Lower lobe of right lung (tissue), 2 donors: ENCODE results near the gene PLD5. TPM values are rescaled to one million over a fixed set of nuclear protein-coding genes. Genes with fewer than 3 reads are reported as not detected.

ENCODE experiments used
- ATAC-seq, 2 donors: fragments of 200-7000 bp; cut with Tn5 transposase; one replicate each; pipeline ENCODE4 v1.9.1; 2020 to 2022; ENCODE audit warnings: mild to moderate bottlenecking in 2 of 2, moderate library complexity in 2 of 2
- DNase-seq: peaks from one replicate; pipeline ENCODE4 v3.0.0-alpha.2; 2020
- H3K27ac ChIP-seq: fragments of 200-600 bp; one replicate; pipeline ENCODE4 v1.8.0; 2022
- H3K27me3 ChIP-seq: fragments of 200-600 bp; one replicate; pipeline ENCODE4 v1.8.0; 2022; ENCODE audit warnings: low read depth
- H3K36me3 ChIP-seq: fragments of 200-600 bp; one replicate; pipeline ENCODE4 v1.8.0; 2022; ENCODE audit warnings: mild to moderate bottlenecking
- H3K4me1 ChIP-seq: fragments of 200-600 bp; one replicate; pipeline ENCODE4 v1.8.0; 2022
- H3K4me3 ChIP-seq: fragments of 200-600 bp; one replicate; pipeline ENCODE4 v1.8.0; 2022; ENCODE audit warnings: mild to moderate bottlenecking
- H3K9me3 ChIP-seq: fragments of 200-600 bp; one replicate; pipeline ENCODE4 v1.8.0; 2022
- intact Hi-C: fragments of 100-400 bp; cut with DNase I; formaldehyde crosslinking; loops from one replicate; pipeline ENCODE4 v1.11.0; 2022
- total RNA-seq: library from RNA; stranded (reverse); fragmentation: NEBNext Ultra II Directional; extraction: Animal tissue kit (Norgen Biotek cat#: 25700); gene quantifications from one replicate; pipeline ENCODE4 v1.2.1, GENCODE V29; 2021
- TF ChIP-seq, protein P1 (sequence below): fragments of 200-600 bp; IDR thresholded peaks from one replicate; pipeline ENCODE4 v1.8.0; 2022; ENCODE audit warnings: antibody characterized with exemption, mild to moderate bottlenecking
- donor health status: DM: no; HTN: yes; CAD: no; lungs with severe emphysema.

PLD5 gene
- total RNA-seq, 1 donor from 2014 or later = 0.21 TPM

DNA sequence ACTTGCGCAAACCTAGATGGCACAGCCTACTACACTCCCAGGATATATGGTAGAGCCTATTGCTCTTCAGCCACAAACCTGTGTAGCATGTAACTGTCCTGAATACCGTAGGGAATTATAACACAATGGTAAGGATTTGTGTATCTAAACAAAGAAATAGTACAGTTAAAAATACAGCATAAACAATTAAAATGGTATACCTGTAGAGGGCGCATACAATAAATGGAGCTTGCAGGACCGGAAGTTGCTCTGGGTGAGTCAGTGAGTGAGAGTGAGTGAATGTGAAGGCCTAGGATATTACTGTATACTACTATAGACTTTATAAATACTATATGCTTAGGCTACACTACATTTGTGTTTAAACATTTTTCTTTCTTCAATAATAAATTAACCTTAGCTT is 99.3 kb downstream of the PLD5 start:
- DNase-seq = no peak
- no peaks in the 10 kb centered on the region for H3K36me3 ChIP-seq
- TF ChIP-seq, protein P1, sequence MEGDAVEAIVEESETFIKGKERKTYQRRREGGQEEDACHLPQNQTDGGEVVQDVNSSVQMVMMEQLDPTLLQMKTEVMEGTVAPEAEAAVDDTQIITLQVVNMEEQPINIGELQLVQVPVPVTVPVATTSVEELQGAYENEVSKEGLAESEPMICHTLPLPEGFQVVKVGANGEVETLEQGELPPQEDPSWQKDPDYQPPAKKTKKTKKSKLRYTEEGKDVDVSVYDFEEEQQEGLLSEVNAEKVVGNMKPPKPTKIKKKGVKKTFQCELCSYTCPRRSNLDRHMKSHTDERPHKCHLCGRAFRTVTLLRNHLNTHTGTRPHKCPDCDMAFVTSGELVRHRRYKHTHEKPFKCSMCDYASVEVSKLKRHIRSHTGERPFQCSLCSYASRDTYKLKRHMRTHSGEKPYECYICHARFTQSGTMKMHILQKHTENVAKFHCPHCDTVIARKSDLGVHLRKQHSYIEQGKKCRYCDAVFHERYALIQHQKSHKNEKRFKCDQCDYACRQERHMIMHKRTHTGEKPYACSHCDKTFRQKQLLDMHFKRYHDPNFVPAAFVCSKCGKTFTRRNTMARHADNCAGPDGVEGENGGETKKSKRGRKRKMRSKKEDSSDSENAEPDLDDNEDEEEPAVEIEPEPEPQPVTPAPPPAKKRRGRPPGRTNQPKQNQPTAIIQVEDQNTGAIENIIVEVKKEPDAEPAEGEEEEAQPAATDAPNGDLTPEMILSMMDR = no peak
- H3K4me3 ChIP-seq = no peak overlapping the region
- H3K27ac ChIP-seq = no peak overlapping the region
- no peak for ATAC-seq
- no peaks in the 10 kb centered on the region for H3K27me3 ChIP-seq
- H3K9me3 ChIP-seq = no peaks in the 10 kb centered on the region
- H3K4me1 ChIP-seq = no peaks in the 10 kb centered on the region
- intact Hi-C loops = no loop called here

GRCh38 chr1:242416657-242417056 is 107.8 kb downstream of the PLD5 start:
- TF ChIP-seq, protein P1 = no peak
- DNase-seq (no peak), ATAC-seq (no peak)
- no peak overlapping the region for H3K4me3 ChIP-seq
- H3K27ac ChIP-seq = no peak overlapping the region
- no peaks in the 10 kb centered on the region for H3K27me3 ChIP-seq
- H3K36me3 ChIP-seq = no peaks in the 10 kb centered on the region
- no peaks in the 10 kb centered on the region for H3K4me1 ChIP-seq
- intact Hi-C loops = no loop called here
- H3K9me3 ChIP-seq = no peaks in the 10 kb centered on the region

GRCh38 chr1:242412921-242413320 is 111.6 kb downstream of the PLD5 start:
- no peak for ATAC-seq

GRCh38 chr1:242411901-242412300 is 112.6 kb downstream of the PLD5 start:
- intact Hi-C loops = no loop called here
- H3K4me3 ChIP-seq = no peak overlapping the region
- no peak for DNase-seq
- ATAC-seq = no peak
- no peaks in the 10 kb centered on the region for H3K27me3 ChIP-seq
- no peaks in the 10 kb centered on the region for H3K36me3 ChIP-seq
- TF ChIP-seq, protein P1 = no peak
- no peaks in the 10 kb centered on the region for H3K9me3 ChIP-seq
- H3K4me1 ChIP-seq = no peaks in the 10 kb centered on the region
- H3K27ac ChIP-seq = no peak overlapping the region

More at GRCh38 chr1:242412921-242413320, 111.6 kb downstream of the PLD5 start:
- intact Hi-C loops = no loop called here
- no peaks in the 10 kb centered on the region for H3K9me3 ChIP-seq
- no peaks in the 10 kb centered on the region for H3K4me1 ChIP-seq
- H3K27me3 ChIP-seq = no peaks in the 10 kb centered on the region
- H3K27ac ChIP-seq = no peak overlapping the region
- no peak for DNase-seq
- TF ChIP-seq, protein P1 = no peak
- no peaks in the 10 kb centered on the region for H3K36me3 ChIP-seq
- no peak overlapping the region for H3K4me3 ChIP-seq

DNA sequence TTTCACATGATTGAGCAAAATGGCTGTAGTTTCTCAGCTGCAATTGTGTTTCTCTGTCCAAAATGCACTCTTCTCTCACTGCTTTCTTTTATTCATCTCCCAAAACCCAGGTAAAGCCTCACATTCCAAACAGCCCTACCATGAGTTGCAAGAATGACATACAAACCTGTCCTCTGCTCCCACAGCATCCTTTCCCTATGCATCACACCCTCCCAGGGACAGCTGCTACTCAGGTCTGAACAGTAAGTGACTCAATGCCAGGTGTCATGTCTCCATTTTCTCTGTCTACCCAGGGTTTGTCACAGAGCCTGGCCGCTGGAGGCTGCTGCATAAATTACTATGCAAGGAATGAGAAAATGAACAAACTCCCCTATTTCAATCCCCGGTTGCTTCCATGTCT is 118.5 kb downstream of the PLD5 start:
- Histone ChIP-seq H3K9me3 (no peaks in the 10 kb centered on the region), H3K27me3 (no peaks in the 10 kb centered on the region), H3K4me3 (no peak overlapping the region), H3K4me1 (no peaks in the 10 kb centered on the region), H3K36me3 (no peaks in the 10 kb centered on the region), H3K27ac (no peak overlapping the region)
- intact Hi-C loops = no loop called here
- DNase-seq (no peak), ATAC-seq (no peak)
- TF ChIP-seq, protein P1 = no peak

- H3K9me3 ChIP-seq = no peaks in the 10 kb centered on the region
- H3K27me3 ChIP-seq = no peaks in the 10 kb centered on the region
- ATAC-seq (no peak), DNase-seq (no peak)
- H3K4me1 ChIP-seq = no peaks in the 10 kb centered on the region
- TF ChIP-seq, protein P1 = no peak
- no peaks in the 10 kb centered on the region for H3K36me3 ChIP-seq
- H3K27ac ChIP-seq = no peak overlapping the region
- no peak overlapping the region for H3K4me3 ChIP-seq
- intact Hi-C loops = no loop called here
Observed at GRCh38 chr1:242404296-242404695, 120.2 kb downstream of the PLD5 start.
